Endothelial cell of umbilical vein (primary cell): ENCODE results near the gene TTLL4. TPM values are rescaled to one million over a fixed set of nuclear protein-coding genes. Genes with fewer than 3 reads are reported as not detected.
"Not testable (repeated sequence)": the region's sequence is repeated elsewhere in the genome, so short reads cannot be mapped to it uniquely, and the experiment has no call there.

Source experiments
- BruUV-seq: library from RNA; stranded (reverse); fragments of 400-500 nt; replicated peaks from 2 replicates; lab custom pipeline; 2021; lab: Mats Ljungman, UMichigan
- CTCF ChIA-PET: fragments of 300-600, 350-600 bp; sonication (Branson Sonifier 250); formaldehyde crosslinking; loops from one replicate; lab custom pipeline; 2021; ENCODE audit warnings: antibody characterized with exemption, inconsistent platforms; lab: Charles Lee
- POLR2A ChIA-PET: fragments of 300-600, 350-600 bp; sonication (Branson Sonifier 250); formaldehyde crosslinking; loops from one replicate; lab custom pipeline; 2021; ENCODE audit warnings: antibody characterized with exemption, inconsistent platforms; lab: Charles Lee
- DNase-seq: peaks from one replicate; pipeline ENCODE4 v3.0.0-alpha.2; 2011; ENCODE audit warnings: low read depth, low spot score
- FAIRE-seq: peaks from 2 replicates; lab custom pipeline; 2011; peaks lifted over from hg19 to GRCh38; lab: Jason Lieb, UNC
- H2AFZ ChIP-seq: 2 replicates; pipeline ENCODE4 v1.6.0; 2012; ENCODE audit warnings: low read depth, low read length, control low read depth, inconsistent platforms
- H3K27ac ChIP-seq: 2 replicates; pipeline ENCODE4 v1.5.1; 2011; ENCODE audit warnings: low read depth, mild to moderate bottlenecking, control low read depth, low read length, moderate library complexity; ENCODE audit not compliant: insufficient read depth
- H3K27me3 ChIP-seq, 2 experiments: 2 replicates each; pipeline versions ENCODE4 v1.6.0 to v1.6.1; 2011; ENCODE audit warnings: low read length in 2 of 2, mixed read lengths in 1 of 2; ENCODE audit not compliant: control insufficient read depth in 2 of 2, insufficient read depth in 2 of 2
- H3K36me3 ChIP-seq, 2 experiments: 2 replicates in 1 of 2; 3 replicates in 1 of 2; pipeline ENCODE4 v1.5.1; 2011; ENCODE audit warnings: low read length in 2 of 2, mild to moderate bottlenecking in 1 of 2, moderate library complexity in 1 of 2; ENCODE audit not compliant: control insufficient read depth in 2 of 2, insufficient read depth in 2 of 2; ENCODE audit errors: extremely low read depth in 1 of 2
- H3K4me1 ChIP-seq: 3 replicates; pipeline ENCODE4 v1.5.1; 2011; ENCODE audit warnings: mild to moderate bottlenecking, low read length; ENCODE audit not compliant: control insufficient read depth, insufficient read depth; ENCODE audit errors: extremely low read depth
- H3K4me2 ChIP-seq: 2 replicates; pipeline ENCODE4 v1.6.1; 2011; ENCODE audit warnings: low read length, control low read depth, mixed read lengths; ENCODE audit not compliant: insufficient read depth
- H3K4me3 ChIP-seq, 3 experiments: fragments of 200-600 bp in 1 of 3; sonication (generic), shearing (Covaris generic) in 1 of 3; replicated peaks in 1 of 3; 2 replicates each; pipeline ENCODE4 v1.5.1; 2011 to 2016; ENCODE audit warnings: control low read depth in 3 of 3, low read length in 3 of 3, mild to moderate bottlenecking in 2 of 3, inconsistent platforms in 1 of 3, low read depth in 1 of 3, moderate library complexity in 1 of 3; ENCODE audit not compliant: insufficient read depth in 1 of 3
- H3K79me2 ChIP-seq: 2 replicates; pipeline ENCODE4 v1.6.0; 2012; ENCODE audit warnings: low read length, inconsistent platforms; ENCODE audit not compliant: control insufficient read depth, insufficient read depth
- H3K9ac ChIP-seq: replicated peaks from 2 replicates; pipeline ENCODE3; 2011; ENCODE audit warnings: low read length, control low read depth; ENCODE audit not compliant: insufficient read depth; ENCODE audit errors: extremely low read depth
- H3K9me1 ChIP-seq: replicated peaks from 3 replicates; pipeline ENCODE4 v1.6.0; 2011; ENCODE audit warnings: mild to moderate bottlenecking, low read length; ENCODE audit not compliant: control insufficient read depth, insufficient read depth; ENCODE audit errors: extremely low read depth
- H3K9me3 ChIP-seq: replicated peaks from 2 replicates; pipeline ENCODE4 v1.5.1; 2012; ENCODE audit warnings: low read length, inconsistent platforms; ENCODE audit not compliant: control insufficient read depth, insufficient read depth
- H4K20me1 ChIP-seq: replicated peaks from 2 replicates; pipeline ENCODE3; 2011; ENCODE audit warnings: mild to moderate bottlenecking, low read length; ENCODE audit not compliant: control insufficient read depth, insufficient read depth; ENCODE audit errors: extremely low read depth
- CTCF ChIP-seq, 2 donors: IDR thresholded peaks; 1 replicate in 1 of 2; 2 replicates in 1 of 2; pipeline ENCODE4 v1.5.1; 2011; ENCODE audit warnings: low read length in 2 of 2, mild to moderate bottlenecking in 2 of 2, moderate library complexity in 2 of 2, control low read depth in 1 of 2, inconsistent platforms in 1 of 2, low read depth in 1 of 2; ENCODE audit not compliant: insufficient read depth in 1 of 2; ENCODE audit errors: extremely low read depth in 1 of 2
- EZH2 ChIP-seq: IDR thresholded peaks from 2 replicates; pipeline ENCODE4 v1.6.1; 2012; ENCODE audit warnings: borderline replicate concordance, low read depth, mild to moderate bottlenecking, moderate library complexity, low read length, inconsistent platforms; ENCODE audit not compliant: severe bottlenecking
- FOS ChIP-seq: IDR thresholded peaks from 2 replicates; pipeline ENCODE4 v1.6.1; 2011; ENCODE audit warnings: mild to moderate bottlenecking, low read length, moderate library complexity, borderline replicate concordance; ENCODE audit not compliant: insufficient read depth
- GATA2 ChIP-seq: IDR thresholded peaks from 2 replicates; pipeline ENCODE4 v1.7.0; 2011; ENCODE audit warnings: low read depth, mild to moderate bottlenecking, moderate library complexity, mixed read lengths, low read length; ENCODE audit not compliant: insufficient read length, insufficient read depth
- JUN ChIP-seq: IDR thresholded peaks from 2 replicates; pipeline ENCODE4 v1.6.1; 2011; ENCODE audit warnings: borderline replicate concordance, low read depth; ENCODE audit not compliant: insufficient read length, insufficient read depth
- MAX ChIP-seq: IDR thresholded peaks from 2 replicates; pipeline ENCODE4 v1.6.1; 2011; ENCODE audit not compliant: insufficient read depth, insufficient read length
- POLR2A ChIP-seq: IDR thresholded peaks from 2 replicates; pipeline ENCODE4 v1.6.1; 2012; ENCODE audit warnings: low read depth, mild to moderate bottlenecking, control low read depth, low read length
- POLR2AphosphoS5 ChIP-seq: IDR thresholded peaks from 2 replicates; pipeline ENCODE4 v1.6.1; 2012; ENCODE audit warnings: low read depth, mild to moderate bottlenecking, control low read depth, low read length, moderate library complexity; ENCODE audit not compliant: insufficient read depth
- dilution Hi-C: fragments of 300-500 bp; cut with MboI; formaldehyde crosslinking; loops from one replicate; pipeline ENCODE4 v1.15.0; 2019; ENCODE audit warnings: low sequenced_read_pairs; ENCODE audit not compliant: extremely low pct_ligation_motif_present
- intact Hi-C: fragments of 100-400 bp; cut with micrococcal nuclease; formaldehyde crosslinking; loops from one replicate; pipeline ENCODE4 v1.10.0; 2022
- polyA plus RNA-seq, 4 experiments: library from polyadenylated mRNA; depleted of rRNA in 3 of 4; stranded (reverse) in 3 of 4; unstranded in 1 of 4; fragments of >200 nt; gene quantifications; 2 replicates each; pipeline versions ENCODE4 v1.2.1 to v1.2.3, GENCODE V29; 2011 to 2012; ENCODE audit warnings: missing spikeins in 1 of 4
- total RNA-seq: library from RNA; stranded (reverse); gene quantifications from 2 replicates; pipeline ENCODE4 v1.2.3, GENCODE V29; 2021

TTLL4 gene
- total and polyA plus RNA-seq, 2 donors (not counting 3 experiments of a cell fraction or from before 2014, with no cell fraction given), result 26.7 to 45.0 TPM

- H3K27me3 ChIP-seq, H3K4me3 ChIP-seq, H3K4me1 ChIP-seq, dilution Hi-C loops, H3K79me2 ChIP-seq, H2AFZ ChIP-seq, H3K4me2 ChIP-seq, H3K27ac ChIP-seq, H3K9ac ChIP-seq, H3K9me1 ChIP-seq, BruUV-seq, H3K9me3 ChIP-seq, H4K20me1 ChIP-seq: not testable (repeated sequence)
- intact Hi-C loops, result loop anchor here (1.0 kb wide), 3 partner anchors 28 to 281 kb away; partner anchors contain the start of genes BCS1L and ZNF142
- POLR2A ChIA-PET, result interaction anchor here (1.3 kb wide), 1 partner anchor 15 kb away, joined by 5 read pairs; the partner anchor contains the start of genes RNF25 and STK36
- TF ChIP-seq CTCF (IDR thresholded peaks at IDR 0.05; ENCODE audit: extremely low read depth in 1 of 2, insufficient read depth in 1 of 2, low read depth in 1 of 2, low read length in 2 of 2), result peak; percentile 71 to 82
- H3K36me3 ChIP-seq, result peaks cover 5 to 11% of the 10 kb centered on the region in 2 experiments
- CTCF ChIA-PET, result interaction anchor here (0.7 to 2.8 kb wide), 31 partner anchors 9 to 416 kb away, joined by 3 to 120 read pairs (median 4); partner anchors contain the start of genes BCS1L, CYP27A1, RNF25 and STK36
- DNase-seq (peak; percentile 82), FAIRE-seq (peak; percentile 96)
Measured at GRCh38 chr2:218687400-218688060, 23.1 kb upstream of the TTLL4 start.

GRCh38 chr2:218691234-218691633 lies 19.4 kb upstream of the TTLL4 start:
- no TSS peak for BruUV-seq
- ChIA-PET CTCF (interaction anchor here (1.5 kb wide), 1 partner anchor 156 kb away, joined by 4 read pairs; no protein-coding TSS in a partner anchor), POLR2A (no interaction called here)
- Histone ChIP-seq H3K9ac (no peak overlapping the region), H2AFZ (no peak overlapping the region), H3K4me1 (no peaks in the 10 kb centered on the region), H4K20me1 (no peaks in the 10 kb centered on the region), H3K79me2 (no peaks in the 10 kb centered on the region), H3K4me2 (no peak overlapping the region), H3K27me3 (no peaks in the 10 kb centered on the region), H3K27ac (no peak overlapping the region), H3K9me3 (no peaks in the 10 kb centered on the region), H3K4me3 (no peak overlapping the region), H3K9me1 (no peaks in the 10 kb centered on the region), H3K36me3 (peaks cover 7 to 10% of the 10 kb centered on the region in 2 experiments)
- FAIRE-seq, result no peak
- no peak for TF ChIP-seq POLR2AphosphoS5
- TF ChIP-seq CTCF (IDR thresholded peaks at IDR 0.05; ENCODE audit: extremely low read depth in 1 of 2, insufficient read depth in 1 of 2, low read depth in 1 of 2, low read length in 2 of 2), result no peak
- no peak for TF ChIP-seq MAX
- TF ChIP-seq GATA2, result no peak
- TF ChIP-seq FOS, result no peak
- no peak for TF ChIP-seq POLR2A
- no peak for TF ChIP-seq JUN
- no peak for TF ChIP-seq EZH2
- intact Hi-C loops, result no loop called here
- dilution Hi-C loops, result no loop called here
- no peak for DNase-seq
